ENCODE data around the gene OR2AE1.
"Not testable (repeated sequence)": the region's sequence is repeated elsewhere in the genome, so short reads cannot be mapped to it uniquely, and the experiment has no call there.

OR2AE1 gene, protein sequence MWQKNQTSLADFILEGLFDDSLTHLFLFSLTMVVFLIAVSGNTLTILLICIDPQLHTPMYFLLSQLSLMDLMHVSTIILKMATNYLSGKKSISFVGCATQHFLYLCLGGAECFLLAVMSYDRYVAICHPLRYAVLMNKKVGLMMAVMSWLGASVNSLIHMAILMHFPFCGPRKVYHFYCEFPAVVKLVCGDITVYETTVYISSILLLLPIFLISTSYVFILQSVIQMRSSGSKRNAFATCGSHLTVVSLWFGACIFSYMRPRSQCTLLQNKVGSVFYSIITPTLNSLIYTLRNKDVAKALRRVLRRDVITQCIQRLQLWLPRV

DNA sequence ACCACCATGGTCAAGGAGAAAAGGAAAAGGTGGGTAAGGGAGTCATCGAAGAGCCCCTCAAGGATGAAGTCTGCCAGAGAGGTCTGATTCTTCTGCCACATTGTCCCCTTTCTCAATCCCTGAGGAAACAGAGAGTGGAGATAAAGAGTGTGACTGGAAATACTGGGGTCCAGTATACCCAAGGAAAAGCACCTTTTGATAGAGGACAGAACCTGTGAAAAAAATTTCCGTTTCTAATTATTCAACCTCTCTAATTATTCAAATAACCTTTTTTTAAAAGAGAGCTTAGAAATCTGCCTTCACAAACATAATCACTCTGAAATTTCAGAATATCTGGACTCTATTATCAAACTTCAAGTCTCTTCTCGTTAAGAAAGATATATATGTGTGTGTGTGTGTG, at the start of gene OR2AE1:
TSS of gene OR2AE1 (minus strand) at position 101 of the 400 bp plus-strand sequence. CDS start at position 101, 0 bp downstream.
- DNase-seq (ENCODE audit: low spot score), result no peak

DNA sequence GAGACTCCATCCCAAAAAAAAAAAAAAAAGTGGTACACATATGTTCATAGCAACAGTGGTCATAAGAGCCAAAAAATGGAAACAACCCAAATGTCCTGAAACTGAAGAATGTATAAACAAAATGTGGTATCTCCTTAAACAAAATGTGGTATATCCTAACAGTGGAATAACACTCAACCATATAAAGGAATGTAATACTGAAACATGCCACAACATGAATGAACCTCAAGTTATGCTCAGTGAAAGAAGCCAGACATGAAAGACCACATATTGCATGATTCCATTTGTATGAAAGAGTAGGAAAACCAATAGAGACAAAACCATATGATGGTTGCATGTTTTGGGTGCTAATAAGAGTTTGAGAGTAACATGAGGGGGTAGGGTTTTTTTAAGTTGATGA, 49.5 kb upstream of the OR2AE1 start:
- DNase-seq (ENCODE audit: low spot score), result no peak

DNA sequence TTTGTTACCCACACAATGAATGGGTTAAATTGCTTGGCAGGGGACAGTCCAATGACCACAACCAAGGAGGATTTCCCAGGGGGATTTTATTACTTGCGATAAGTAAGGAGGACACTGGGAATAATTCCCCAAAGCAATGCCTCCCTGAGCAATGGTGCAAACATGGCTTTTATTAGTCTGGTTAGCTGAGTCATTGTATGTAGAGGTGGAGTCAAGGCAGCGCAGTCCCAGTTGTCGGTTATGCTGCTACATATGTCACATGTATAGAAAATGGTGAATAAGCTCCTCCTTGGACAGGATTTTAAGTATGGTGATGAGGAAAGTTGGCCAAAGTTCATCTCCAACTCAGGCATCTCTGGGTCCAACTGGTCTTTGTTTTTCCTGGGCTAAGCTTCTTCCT, 46.4 kb upstream of the OR2AE1 start:
- DNase-seq (ENCODE audit: low spot score), result no peak

DNA sequence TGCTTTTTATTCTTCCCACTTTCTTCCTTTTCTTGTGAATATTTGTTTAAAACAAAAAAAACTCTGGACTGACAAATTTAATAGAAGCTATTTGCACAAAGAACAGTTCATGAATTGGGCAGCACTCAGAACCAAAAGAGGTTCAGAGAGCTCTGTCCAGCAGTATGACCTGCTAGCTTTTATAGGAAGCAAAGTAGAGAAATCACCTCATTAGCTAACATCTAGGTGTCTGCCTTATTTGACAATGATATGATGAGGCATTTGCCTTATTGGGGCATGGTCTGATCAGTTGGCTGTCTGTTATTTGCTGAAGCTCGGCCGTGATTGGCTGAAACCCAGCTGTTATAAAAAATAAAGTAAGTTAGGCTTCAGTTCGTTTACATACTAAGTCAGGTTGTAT, 43.3 kb upstream of the OR2AE1 start:
- DNase-seq (ENCODE audit: low spot score), result no peak

DNA sequence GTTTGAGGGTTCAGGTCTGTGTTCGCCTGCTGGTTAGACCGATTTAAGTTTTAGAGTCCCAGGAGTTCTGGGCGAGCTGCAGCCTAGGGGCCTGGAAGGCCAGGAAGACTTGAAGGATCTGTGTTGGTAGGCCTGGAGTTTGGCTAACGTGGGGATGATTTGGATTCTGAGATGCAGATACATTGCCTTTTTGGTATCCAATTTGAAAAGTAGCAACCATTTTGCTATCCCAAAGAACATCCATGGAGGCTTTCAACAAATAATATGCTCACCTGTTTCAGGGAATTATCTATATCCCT, 42.9 kb upstream of the OR2AE1 start:
- no peak for DNase-seq (ENCODE audit: low spot score)

DNA sequence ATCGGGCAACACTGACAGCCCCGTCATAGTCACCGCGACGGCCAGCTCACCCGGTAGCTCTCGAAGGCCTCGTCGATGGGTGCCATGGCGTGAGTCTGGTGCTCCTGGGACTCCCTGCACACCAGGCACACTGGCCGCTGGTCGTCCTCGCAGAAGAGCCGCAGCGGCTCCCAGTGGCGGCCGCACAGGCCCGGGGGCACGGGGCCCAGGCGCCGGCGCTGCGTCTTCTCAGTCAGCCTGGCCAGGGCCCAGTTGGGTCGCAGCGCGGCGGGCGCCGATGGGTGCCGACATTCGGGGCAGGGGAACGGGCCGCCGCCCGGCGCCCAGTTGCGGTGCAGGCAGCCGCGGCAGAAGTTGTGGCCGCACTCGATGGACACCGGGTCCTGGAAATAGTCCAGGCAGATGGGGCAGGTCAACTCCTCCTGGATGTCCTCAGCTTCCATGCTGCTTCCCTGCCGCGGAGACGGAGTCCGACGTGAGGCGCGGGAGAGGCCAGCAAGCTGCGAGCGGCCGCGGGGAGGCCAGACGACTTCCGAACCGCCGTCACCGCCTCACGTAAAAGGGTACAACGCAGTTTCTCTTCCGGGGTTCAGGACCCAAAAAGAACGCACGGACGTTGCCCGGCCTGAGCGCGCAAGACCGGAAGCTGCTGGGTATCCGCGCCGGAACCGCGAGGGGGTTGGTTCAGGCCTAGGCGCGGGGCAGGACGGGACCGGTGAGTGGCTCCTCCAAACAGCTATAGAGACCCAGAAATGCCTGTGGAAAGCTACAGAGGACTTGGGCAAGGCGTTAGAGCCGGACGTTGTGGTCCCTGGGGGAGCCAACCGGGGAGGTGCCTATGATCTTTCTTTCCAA, 42.4 kb upstream of the OR2AE1 start, which contains the start of gene TRIM4:
TSS of gene TRIM4 (minus strand) at position 572 of the 855 bp plus-strand sequence. CDS start at position 443, 129 bp downstream.
- DNase-seq (ENCODE audit: low spot score), result no peak

DNA sequence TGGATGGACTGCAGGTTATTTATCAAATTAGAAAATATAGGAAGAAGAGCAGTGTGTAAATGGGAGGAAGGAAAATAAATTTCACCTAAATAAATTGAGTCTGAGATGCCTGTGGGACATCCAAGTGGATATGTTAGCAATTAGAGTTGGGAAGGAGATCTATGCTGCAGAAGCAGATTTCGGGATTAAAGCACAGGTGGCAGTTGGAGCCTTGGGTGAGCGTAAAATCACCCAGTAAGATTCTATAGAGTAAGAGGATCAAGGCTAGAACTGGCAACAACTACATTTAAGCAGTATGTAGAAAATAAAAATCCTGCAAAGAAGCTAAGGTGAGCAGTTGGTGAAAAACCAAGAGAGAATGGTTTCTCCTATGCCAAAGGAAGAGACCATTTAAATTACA, 34.1 kb upstream of the OR2AE1 start:
- no peak for DNase-seq (ENCODE audit: low spot score)

DNA sequence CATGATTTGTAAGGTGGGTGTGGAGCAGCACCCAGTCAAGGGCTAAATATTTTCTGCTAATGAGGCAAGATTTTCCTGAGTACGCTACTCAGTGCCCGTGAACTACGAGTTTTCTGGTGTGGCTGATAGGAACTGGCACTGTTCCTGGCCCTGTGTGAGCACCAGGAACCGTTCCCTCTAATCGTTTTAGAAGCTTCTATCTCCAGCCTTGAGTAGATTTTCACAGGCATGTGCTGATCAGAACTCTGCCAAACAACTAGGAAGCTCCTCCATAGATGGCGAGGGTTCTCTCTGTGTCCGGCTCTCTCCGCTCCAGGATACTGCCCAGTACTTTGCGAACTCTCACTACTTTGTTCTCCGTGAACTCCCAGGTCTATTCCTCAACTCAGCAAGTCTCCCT, 24.7 kb upstream of the OR2AE1 start:
- DNase-seq (ENCODE audit: low spot score), result no peak

DNA sequence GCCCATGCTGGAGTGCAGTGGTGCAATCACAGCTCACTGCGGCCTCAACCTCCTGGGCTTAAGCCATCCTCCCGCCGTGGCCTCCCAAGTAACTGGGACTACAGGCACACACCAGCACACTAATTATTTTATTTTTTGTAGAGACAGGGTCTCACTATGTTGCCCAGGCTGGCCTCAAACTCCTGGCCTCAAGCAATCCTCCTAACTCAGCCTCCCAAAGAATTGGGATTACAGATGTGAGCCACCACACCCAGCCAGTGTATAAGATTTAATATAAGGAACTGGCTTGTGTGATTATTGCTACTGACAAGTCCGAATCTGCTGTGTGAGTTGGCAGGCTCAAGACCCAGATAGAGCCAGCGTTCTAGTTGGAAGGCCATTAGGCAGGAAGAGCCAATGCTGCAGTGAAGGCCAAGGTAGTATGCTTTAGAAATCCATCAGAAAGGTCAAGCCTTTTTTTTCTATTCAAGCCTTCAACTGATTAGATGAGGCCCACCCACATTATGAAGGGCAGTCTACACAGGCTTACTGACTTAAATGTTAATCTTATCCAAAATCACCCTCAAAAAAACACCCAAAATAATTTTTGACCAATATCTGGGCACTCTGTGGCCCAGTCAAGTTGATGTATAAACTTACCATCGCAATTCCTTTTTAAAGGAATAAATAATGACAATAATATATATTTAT, 23.1 kb upstream of the OR2AE1 start:
- no peak for DNase-seq (ENCODE audit: low spot score)

DNA sequence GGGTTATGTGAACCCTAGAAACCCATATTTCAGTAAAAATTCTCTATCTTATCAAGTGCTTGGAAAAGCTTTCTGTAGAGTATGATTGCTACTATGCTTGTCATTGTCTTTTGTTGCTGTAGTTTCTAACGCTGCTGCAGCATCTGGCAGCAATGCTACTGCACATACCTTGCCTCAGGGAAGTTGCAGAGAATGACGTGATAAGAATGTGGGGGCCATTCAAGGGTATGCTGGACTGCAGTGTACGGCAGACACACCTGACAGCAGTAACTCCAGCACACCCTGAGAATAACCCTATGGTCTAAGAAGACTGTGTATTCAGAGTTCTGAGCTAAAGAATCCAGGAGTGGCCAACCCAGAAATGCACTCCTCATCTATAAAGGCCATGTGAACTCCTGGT, 22.0 kb upstream of the OR2AE1 start:
- DNase-seq (ENCODE audit: low spot score), result no peak

DNA sequence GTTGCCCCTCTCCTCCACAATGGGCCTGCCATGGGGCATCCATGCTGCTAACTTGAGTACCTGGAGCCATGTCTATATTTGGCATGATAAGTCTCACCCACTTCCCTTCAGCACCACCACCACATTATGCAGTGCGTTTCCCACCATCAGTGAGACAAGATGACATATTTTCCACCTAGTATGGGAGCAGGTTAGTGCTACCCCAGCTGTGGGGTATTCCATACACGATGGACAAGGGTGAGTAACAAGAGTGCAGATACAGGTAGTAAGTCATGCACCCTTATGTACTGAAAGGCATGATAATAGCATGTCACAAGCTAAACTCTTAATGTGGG, 21.2 kb upstream of the OR2AE1 start:
- no peak for DNase-seq (ENCODE audit: low spot score)

DNA sequence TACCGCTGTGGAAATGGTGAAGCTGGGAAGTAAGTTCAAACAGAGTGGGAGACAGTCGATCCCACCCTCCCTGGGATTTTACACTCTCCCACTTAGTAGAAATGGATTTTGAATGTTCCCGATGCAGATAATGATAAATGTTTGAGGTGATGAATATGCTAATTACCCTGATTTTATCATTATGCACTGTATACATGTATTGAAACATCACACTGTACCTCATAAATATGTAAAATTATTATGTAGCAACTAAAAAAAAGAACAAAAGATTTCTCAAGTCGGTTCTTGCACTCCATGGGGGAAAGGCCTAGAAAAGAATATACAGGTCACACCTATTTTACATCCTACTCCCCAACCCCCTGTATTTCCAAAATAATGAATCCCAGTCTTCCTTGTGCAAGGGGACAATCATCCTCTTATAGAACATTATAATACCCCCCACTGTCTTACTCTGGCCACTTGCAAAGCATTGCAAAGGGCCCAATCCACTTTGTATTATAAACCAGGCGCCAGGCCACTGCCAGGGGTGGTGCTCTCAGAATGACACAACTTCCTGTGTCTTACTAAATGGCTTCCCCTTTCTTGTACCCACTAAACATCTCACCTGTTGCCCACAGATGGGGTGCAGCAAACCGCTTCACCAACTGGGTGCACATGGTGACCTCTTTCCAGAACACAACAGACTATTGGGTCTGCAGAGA, 20.6 kb upstream of the OR2AE1 start:
- no peak for DNase-seq (ENCODE audit: low spot score)

DNA sequence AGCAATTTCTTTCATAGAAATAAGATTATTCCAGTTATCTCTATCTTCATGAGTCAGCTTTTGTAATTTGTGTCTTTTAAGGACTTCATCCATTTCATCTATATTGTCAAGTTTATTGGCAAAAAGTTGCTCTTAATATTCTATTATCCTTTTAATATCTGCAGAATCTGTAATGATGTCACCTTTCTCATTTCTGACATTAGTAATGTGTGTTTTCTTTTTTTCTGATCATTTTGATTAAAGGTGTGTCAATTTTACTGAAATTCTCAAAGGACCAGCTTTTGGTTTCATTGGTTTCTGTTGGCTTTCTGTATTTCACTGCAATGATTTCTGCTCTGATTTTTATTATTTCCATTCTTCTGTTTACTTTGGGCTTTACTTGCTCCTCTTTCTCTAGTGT, 17.9 kb upstream of the OR2AE1 start:
- no peak for DNase-seq (ENCODE audit: low spot score)

DNA sequence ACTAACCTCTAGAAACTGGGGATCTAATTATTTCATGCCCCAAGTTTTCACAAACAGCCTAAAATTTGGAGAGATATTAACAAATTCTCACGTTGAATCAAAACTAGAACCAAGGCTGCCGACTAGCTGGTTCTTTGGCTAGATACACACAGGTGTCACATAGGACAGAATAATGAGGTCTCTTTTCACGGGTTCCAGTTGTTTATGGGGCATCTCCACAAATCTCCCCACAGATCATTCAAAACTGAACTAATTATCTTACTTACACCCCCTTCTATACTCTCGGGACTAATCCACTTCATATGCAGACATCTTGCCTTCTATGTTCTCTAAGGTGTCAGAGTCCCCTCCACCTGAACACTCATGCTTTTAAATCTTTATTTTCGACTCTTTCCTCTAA, 16.4 kb upstream of the OR2AE1 start:
- DNase-seq (ENCODE audit: low spot score), result no peak

DNA sequence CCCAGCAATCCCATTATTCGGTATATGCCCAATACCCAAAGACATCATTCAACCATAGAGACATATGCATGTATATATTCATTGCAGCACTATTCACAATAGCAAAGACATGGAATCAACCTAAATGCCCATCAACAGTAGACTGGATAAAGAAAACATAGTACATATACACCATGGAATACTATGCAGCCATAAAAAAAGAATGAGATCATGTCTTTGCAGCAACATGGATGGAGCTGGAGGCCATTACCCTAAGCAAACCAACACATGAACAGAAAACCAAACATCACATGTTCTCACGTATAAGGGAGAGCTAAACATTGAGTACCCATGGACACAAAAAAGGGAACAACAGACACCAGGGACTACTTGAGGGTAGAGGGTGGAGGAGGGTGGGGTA, 13.5 kb upstream of the OR2AE1 start:
- not testable (repeated sequence) for DNase-seq (ENCODE audit: low spot score)

DNA sequence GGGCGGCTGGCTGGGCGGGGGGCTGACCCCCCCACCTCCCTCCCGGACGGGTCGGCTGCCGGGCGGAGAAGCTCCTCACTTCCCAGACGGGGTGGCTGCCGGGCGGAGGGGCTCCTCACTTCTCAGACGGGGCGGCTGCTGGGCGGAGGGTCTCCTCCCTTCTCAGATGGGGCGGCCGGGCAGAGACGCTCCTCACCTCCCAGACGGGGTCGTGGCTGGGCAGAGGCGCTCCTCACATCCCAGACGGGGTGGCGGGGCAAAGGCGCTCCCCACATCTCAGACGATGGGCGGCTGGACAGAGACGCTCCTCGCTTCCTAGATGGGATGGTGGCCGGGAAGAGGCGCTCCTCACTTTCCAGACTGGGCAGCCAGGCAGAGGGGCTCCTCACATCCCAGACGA, 11.5 kb upstream of the OR2AE1 start:
- DNase-seq (ENCODE audit: low spot score), result not testable (repeated sequence)

DNA sequence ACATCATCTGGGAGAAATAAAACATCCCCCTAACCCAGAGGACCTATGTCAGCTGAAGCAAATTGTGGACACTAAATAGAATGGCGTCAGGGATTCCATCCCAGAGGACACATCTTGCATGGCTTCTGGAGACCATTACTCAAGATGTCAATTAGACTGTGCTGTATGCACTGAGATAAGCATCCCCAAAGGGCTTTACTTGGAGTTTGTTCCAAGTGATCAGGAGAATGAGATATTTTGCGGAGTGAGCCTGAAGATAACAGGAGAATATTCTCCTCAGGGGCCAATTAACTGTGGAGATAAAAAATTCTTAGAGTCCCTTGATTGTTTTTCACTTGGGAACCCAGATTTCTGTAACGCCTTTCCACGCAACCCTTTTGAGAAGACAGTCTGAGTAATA, 4.5 kb upstream of the OR2AE1 start:
- DNase-seq (ENCODE audit: low spot score), result no peak

DNA sequence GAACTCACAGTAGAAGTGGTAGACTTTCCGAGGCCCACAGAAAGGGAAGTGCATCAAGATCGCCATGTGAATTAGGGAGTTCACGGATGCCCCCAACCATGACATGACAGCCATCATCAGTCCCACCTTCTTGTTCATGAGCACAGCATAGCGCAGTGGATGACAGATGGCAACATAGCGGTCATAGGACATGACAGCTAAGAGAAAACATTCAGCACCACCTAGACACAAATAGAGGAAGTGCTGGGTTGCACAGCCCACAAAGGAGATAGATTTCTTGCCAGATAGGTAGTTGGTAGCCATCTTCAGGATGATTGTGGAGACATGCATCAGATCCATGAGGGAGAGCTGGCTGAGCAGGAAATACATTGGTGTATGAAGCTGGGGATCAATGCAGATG, 342 bp downstream of the OR2AE1 start:
- DNase-seq (ENCODE audit: low spot score), result no peak

DNA sequence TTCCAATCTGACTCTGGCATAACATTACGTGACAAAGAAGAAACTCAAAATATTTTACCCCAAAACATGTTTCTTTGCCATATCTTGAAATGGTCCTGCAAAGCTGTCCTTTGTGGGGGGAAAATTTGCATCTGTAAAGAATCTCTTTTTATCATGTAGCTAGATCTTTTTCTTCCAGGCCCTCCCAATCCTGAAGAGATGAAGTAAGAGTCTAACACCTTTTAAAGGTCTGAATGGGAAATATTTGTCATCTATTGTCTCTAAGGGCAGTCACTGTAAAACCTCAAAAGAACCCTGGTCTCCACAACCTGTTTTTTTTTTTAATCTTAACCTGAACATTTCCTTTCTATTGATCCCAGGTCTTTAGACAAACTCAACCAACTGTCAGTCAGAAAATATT, 8.6 kb downstream of the OR2AE1 start:
- DNase-seq (ENCODE audit: low spot score), result no peak

DNA sequence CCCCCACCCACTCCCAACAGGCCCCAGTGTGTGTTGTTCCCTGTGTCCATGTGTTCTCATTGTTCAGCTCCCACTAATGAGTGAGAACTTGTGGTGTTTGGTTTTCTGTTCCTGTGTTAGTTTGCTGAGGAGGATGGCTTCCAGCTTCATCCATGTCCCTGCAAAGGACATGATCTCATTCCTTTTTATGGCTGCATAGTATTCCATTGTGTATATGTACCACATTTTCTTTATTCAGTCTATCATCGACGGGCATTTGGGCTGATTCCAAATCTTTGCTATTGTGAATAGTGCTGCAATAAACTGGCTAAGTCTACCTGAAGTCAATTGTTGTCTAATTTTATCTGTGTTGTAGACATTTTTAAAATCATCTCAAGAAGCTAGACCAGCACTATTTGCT, 9.4 kb downstream of the OR2AE1 start:
- DNase-seq (ENCODE audit: low spot score), result not testable (repeated sequence)

DNA sequence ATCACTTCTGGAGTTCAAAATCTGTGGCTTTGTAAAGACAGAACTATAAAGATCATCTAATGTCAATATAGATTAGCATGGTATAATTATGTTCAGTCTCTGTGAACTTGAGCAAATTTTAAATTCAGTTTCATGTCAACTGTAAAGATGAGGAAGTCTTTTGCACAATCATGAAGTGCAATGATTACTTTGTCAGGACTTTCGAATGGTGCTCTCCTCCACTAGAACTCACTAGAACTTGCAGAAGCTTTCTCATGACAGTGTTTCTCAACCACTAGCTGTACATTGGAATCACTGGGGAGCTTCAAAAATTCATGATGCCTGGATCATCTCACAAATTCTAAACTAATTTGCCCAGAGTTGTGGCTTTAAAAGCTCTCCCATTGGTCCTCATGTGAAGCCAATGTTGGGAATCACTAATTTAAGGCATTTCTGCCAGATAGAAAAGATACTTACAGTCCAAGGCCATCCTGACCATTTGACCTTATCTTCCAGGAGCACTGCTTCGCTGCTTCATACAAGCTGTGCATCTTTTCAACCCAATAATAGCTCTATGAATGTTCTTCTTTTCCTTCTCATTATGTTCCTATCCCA, 12.9 kb downstream of the OR2AE1 start:
- DNase-seq (ENCODE audit: low spot score), result no peak

Measured in ecto neural progenitor cell (in vitro differentiated cells).